Central memory CD8-positive, alpha-beta T cell (primary cell): ENCODE measurements around the gene FARP2.
A peak's percentile ranks its signal among the peaks of the same experiment; 100 is the strongest.

Experiments used
- ATAC-seq: fragments of 150-1000 bp; cut with Tn5 transposase; replicated peaks from 2 replicates; pipeline ENCODE4 v1.10.0; 2022; ENCODE audit warnings: mild to moderate bottlenecking, moderate FRiP score, moderate number of reproducible peaks; ENCODE audit not compliant: poor library complexity, severe bottlenecking; ENCODE audit errors: extremely low read depth
- DNase-seq, 2 donors: peaks; one replicate each; pipeline ENCODE4 v3.0.0; 2021; ENCODE audit warnings: low spot score in 2 of 2
- H3K27ac Mint-ChIP-seq: one replicate; pipeline ENCODE4 v1.8.0; 2022; ENCODE audit warnings: low read depth, mild to moderate bottlenecking, moderate library complexity, mixed read lengths
- H3K27me3 Mint-ChIP-seq: one replicate; pipeline ENCODE4 v1.8.0; 2022; ENCODE audit warnings: mixed read lengths
- H3K36me3 Mint-ChIP-seq: one replicate; pipeline ENCODE4 v1.8.0; 2022; ENCODE audit warnings: mild to moderate bottlenecking, moderate library complexity, mixed read lengths; ENCODE audit not compliant: insufficient read depth
- H3K4me1 Mint-ChIP-seq: one replicate; pipeline ENCODE4 v1.8.0; 2022; ENCODE audit warnings: mixed read lengths
- H3K4me3 Mint-ChIP-seq: one replicate; pipeline ENCODE4 v1.8.0; 2022; ENCODE audit warnings: mild to moderate bottlenecking, moderate library complexity, mixed read lengths
- H3K9me3 Mint-ChIP-seq: one replicate; pipeline ENCODE4 v1.8.0; 2022; ENCODE audit warnings: mixed read lengths

The FARP2 gene, protein sequence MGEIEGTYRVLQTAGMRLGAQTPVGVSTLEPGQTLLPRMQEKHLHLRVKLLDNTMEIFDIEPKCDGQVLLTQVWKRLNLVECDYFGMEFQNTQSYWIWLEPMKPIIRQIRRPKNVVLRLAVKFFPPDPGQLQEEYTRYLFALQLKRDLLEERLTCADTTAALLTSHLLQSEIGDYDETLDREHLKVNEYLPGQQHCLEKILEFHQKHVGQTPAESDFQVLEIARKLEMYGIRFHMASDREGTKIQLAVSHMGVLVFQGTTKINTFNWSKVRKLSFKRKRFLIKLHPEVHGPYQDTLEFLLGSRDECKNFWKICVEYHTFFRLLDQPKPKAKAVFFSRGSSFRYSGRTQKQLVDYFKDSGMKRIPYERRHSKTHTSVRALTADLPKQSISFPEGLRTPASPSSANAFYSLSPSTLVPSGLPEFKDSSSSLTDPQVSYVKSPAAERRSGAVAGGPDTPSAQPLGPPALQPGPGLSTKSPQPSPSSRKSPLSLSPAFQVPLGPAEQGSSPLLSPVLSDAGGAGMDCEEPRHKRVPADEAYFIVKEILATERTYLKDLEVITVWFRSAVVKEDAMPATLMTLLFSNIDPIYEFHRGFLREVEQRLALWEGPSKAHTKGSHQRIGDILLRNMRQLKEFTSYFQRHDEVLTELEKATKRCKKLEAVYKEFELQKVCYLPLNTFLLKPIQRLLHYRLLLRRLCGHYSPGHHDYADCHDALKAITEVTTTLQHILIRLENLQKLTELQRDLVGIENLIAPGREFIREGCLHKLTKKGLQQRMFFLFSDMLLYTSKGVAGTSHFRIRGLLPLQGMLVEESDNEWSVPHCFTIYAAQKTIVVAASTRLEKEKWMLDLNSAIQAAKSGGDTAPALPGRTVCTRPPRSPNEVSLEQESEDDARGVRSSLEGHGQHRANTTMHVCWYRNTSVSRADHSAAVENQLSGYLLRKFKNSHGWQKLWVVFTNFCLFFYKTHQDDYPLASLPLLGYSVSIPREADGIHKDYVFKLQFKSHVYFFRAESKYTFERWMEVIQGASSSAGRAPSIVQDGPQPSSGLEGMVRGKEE

DNA sequence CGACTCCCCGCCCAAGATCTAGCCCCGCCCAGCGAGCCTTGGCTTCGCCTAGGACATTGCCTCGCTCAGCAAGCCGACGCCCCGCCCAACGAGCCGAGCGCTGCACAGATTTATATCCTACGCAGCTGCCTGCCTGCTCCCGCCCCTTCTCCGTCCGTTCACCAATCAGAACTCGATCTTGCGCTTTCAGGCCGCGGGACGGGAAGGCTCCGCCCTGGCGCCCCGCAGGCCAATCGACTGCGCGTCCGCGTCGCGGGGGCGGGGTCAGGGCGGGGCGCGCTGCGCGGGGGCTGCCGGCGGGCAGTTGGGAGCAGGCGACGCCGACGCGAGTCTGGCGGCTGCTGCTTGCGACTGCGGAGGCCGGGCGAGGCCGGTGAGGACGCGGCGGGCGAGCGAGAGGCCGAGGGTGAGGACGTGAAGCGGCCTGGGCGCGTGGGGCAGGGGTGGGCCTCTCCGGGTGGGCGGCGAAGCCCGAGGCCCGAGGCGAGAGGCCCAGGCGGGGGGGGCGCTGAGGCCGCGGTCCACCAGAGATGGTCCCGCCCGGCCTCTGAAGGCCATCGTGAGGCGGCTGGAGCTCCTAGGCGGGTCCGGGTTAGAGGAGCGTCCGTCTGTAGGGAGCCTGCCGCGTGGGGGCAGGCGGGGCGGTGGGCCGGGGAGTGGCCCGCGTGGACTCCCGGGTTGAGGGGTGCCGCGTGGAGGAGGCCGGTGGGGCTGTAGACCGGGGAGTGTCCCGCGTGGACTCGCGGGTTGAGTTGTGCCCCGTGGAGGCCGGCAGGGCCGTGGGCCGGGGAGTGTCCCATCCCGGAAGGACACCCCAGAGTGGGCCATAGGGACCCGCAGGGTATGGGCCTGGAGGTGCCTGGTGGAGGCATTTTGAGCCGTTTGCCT, at the start of gene FARP2:
Gene FARP2 (plus strand): TSS at position 303 of the 888 bp plus-strand sequence. CDS start 16,823 bp downstream, outside the sequence.
- no peaks in the 10 kb centered on the region for H3K27me3 Mint-ChIP-seq
- peak within 1 kb of the TSS; percentile 7 for H3K27ac Mint-ChIP-seq
- H3K9me3 Mint-ChIP-seq: no peaks in the 10 kb centered on the region
- H3K4me3 Mint-ChIP-seq: peak within 1 kb of the TSS; percentile 66
- ATAC-seq (peak; percentile 93), DNase-seq (peak; percentile 87 to 96)
- H3K4me1 Mint-ChIP-seq: peaks cover 12% of the 10 kb centered on the region
- H3K36me3 Mint-ChIP-seq: peaks cover 15% of the 10 kb centered on the region

DNA sequence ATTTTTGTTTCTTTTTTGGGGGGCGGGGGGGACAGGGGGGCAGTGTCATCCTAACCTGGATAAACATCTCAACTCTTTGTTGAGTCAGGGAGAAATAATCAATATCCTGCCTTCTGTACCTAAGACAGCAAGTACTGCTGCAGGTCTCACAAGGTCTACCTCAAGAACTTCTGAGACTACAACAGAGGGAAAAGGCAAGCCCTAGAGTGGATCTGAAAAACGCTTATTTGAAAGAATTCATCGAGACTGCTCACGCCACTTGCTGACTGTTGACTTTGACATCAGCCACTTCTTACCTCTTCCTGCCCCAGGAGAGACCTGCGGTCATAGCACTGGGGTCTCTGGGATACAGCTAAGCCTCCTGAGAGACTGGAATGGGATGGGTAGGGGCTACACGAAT, 49.0 kb upstream of the FARP2 start:
- no peak overlapping the region for H3K4me3 Mint-ChIP-seq
- DNase-seq (no peak), ATAC-seq (no peak)
- peaks cover 64% of the 10 kb centered on the region for H3K4me1 Mint-ChIP-seq
- peaks cover 11% of the 10 kb centered on the region for H3K36me3 Mint-ChIP-seq
- no peaks in the 10 kb centered on the region for H3K9me3 Mint-ChIP-seq
- no peaks in the 10 kb centered on the region for H3K27me3 Mint-ChIP-seq
- H3K27ac Mint-ChIP-seq: no peak overlapping the region

DNA sequence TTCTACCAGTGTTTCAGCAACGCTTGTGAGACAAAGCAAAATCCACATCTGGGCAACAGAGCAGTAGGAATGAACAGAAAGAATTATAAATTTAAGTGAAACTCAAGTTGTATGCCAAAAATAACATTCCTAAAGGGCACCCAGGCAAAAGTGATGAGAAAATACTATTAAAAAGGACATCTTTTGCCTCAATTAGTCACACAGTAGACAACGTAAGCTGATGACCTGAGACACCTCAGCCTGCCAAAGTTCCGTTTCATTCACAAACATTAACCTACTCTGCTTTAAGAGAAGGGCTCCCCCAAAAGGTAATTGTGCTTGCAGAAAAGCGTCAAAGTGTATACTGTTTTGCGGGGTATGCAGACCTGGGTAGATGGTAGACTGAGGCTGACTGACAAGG, 47.8 kb upstream of the FARP2 start:
- H3K4me1 Mint-ChIP-seq: peaks cover 59% of the 10 kb centered on the region
- no peaks in the 10 kb centered on the region for H3K27me3 Mint-ChIP-seq
- H3K9me3 Mint-ChIP-seq: no peaks in the 10 kb centered on the region
- no peak overlapping the region for H3K4me3 Mint-ChIP-seq
- peaks cover 8% of the 10 kb centered on the region for H3K36me3 Mint-ChIP-seq
- DNase-seq (no peak), ATAC-seq (no peak)
- no peak overlapping the region for H3K27ac Mint-ChIP-seq

DNA sequence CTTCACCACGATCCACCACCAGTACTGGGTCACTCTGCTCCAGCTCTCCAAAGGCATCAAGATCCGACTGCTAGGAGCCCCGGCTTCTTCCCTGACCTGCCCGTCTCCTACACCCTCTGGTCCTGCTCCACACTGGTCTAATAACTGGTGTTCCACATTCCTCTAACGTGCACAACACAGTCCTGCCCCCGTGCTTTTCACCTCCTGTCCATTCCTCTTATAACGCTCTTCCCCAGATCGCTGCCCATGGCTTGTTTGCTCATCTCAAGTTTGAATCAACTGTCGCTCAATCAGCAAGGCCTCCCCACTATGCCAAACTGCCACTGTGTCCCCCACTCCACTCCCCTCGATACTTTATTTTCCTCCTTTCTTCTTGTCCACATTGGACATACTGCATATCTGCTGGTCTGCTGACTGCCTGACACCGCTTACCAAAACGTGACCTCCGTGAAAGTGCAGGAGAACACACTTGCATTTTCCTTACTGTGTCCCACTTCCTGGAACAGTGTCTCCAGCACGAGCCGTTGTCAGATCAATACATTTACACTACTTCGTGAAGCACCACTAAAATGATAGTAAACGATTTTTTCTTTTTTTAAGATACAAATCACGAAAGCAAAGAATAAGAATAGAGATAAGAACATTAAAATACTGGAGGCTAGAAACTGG, 47.1 kb upstream of the FARP2 start:
- DNase-seq (no peak), ATAC-seq (no peak)
- Mint-ChIP-seq H3K4me1 (peaks cover 61% of the 10 kb centered on the region), H3K27ac (peak overlapping the region; percentile 94), H3K27me3 (no peaks in the 10 kb centered on the region), H3K36me3 (peaks cover 10% of the 10 kb centered on the region), H3K4me3 (no peak overlapping the region), H3K9me3 (no peaks in the 10 kb centered on the region)

DNA sequence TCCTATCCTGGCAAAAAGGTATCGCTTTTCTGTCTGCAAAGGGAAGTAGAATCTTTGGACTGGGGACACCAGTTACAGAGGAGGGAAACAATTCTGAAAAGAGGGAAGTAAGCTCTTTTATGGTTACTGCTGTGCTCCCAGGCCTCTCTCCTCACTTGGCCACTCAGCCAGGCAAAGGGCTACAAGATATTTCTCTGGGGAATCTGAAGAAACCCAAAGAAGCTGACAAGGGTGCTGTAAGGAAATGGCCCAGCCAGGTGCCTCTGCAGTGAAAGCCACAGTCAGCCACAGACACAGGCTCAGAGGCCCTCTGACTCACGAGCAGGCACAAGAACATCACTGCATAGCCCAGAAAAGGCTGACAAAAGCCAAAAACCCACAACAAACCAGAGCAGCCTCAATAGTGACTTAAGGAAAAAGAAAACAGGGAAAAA, 46.4 kb upstream of the FARP2 start:
- H3K27ac Mint-ChIP-seq: peak overlapping the region; percentile 94
- peak; percentile 96 for ATAC-seq
- DNase-seq: peak; percentile 30 to 56
- H3K27me3 Mint-ChIP-seq: no peaks in the 10 kb centered on the region
- peak overlapping the region; percentile 23 for H3K4me3 Mint-ChIP-seq
- peaks cover 60% of the 10 kb centered on the region for H3K4me1 Mint-ChIP-seq
- peaks cover 12% of the 10 kb centered on the region for H3K36me3 Mint-ChIP-seq
- H3K9me3 Mint-ChIP-seq: no peaks in the 10 kb centered on the region

DNA sequence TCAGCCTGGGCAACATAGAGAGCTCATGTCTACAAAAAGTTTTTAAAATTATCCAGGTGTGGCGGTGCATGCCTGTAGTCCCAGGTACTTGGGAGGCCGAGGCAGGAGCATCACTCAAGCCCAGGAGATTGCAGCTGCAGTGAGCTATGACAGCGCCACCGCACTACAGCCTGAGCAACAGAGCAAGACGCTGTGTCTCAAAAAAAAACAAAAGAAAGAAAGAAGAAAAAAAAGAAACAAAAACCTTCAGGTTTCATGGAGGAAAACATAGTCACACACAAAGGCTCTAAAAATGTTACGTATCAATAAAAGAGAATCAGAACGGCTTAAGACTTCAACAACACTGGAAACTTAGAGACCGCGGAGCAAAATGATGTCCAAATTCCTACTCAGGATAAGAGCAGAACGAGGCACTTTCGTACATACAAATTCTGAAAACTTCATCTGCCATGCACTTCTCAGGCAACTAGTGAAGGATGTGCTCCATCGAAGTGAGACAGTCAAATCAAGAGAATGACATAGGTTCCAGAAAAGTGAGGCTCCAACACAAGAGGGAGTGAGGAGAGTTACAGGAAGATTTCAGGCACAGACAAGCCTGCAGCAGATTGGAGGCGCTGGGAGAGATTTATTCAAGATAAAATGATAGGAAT, 45.0 kb upstream of the FARP2 start:
- Mint-ChIP-seq H3K9me3 (no peaks in the 10 kb centered on the region), H3K27me3 (no peaks in the 10 kb centered on the region), H3K4me3 (no peak overlapping the region), H3K27ac (peak overlapping the region; percentile 94), H3K4me1 (peaks cover 55% of the 10 kb centered on the region), H3K36me3 (peaks cover 17% of the 10 kb centered on the region)
- no peak for DNase-seq
- no peak for ATAC-seq

DNA sequence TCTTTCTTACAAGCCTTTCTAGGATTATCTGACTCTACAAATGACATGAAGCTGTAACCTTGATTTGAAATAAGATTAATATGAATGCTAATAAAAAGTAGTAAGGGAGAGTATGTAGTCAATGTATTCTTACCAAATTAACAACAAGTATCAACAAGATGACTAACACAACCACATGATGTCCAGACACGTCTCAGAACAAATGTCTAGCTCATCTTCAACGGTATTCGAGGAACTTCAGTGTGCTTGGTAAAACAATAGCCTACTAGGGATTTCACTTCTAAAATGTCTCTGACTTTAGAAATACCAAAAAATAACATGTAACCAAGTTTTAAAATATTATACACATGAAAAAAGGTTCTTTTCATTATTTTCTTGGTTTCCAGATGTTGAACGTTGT, 44.0 kb upstream of the FARP2 start:
- no peak overlapping the region for H3K4me3 Mint-ChIP-seq
- H3K27me3 Mint-ChIP-seq: no peaks in the 10 kb centered on the region
- H3K27ac Mint-ChIP-seq: no peak overlapping the region
- no peak for ATAC-seq
- peaks cover 65% of the 10 kb centered on the region for H3K4me1 Mint-ChIP-seq
- DNase-seq: no peak
- H3K9me3 Mint-ChIP-seq: no peaks in the 10 kb centered on the region
- H3K36me3 Mint-ChIP-seq: peaks cover 20% of the 10 kb centered on the region

DNA sequence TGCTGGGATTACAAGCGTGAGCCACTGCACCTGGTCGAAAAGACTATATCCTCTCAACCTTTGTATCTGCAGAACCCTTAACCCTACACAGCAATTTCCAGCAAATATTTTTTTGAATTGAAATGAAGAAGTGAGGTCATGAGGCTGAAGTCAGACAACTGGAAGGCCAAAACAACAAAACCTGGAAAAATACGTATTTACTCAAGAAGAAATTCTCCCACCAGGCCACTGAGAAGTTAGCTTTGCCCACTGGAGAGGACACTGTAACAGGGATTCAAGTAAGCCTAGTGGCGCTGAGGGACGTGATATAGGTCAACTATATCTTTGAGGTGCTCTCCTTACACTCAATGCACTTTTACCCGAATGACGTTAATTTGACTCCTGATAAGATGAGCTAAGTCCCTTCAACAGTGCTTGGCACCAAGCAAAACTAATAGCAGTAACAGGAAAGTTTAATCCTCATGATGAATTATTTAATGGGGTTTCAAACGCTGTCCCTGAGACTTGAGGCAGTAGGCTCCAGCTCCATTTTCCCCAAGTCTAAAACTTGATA, 42.5 kb upstream of the FARP2 start:
- Mint-ChIP-seq H3K27me3 (no peaks in the 10 kb centered on the region), H3K36me3 (peaks cover 25% of the 10 kb centered on the region), H3K4me1 (peaks cover 80% of the 10 kb centered on the region), H3K4me3 (peak overlapping the region; percentile 99), H3K27ac (peak overlapping the region; percentile 98), H3K9me3 (no peaks in the 10 kb centered on the region)
- DNase-seq (no peak), ATAC-seq (no peak)

DNA sequence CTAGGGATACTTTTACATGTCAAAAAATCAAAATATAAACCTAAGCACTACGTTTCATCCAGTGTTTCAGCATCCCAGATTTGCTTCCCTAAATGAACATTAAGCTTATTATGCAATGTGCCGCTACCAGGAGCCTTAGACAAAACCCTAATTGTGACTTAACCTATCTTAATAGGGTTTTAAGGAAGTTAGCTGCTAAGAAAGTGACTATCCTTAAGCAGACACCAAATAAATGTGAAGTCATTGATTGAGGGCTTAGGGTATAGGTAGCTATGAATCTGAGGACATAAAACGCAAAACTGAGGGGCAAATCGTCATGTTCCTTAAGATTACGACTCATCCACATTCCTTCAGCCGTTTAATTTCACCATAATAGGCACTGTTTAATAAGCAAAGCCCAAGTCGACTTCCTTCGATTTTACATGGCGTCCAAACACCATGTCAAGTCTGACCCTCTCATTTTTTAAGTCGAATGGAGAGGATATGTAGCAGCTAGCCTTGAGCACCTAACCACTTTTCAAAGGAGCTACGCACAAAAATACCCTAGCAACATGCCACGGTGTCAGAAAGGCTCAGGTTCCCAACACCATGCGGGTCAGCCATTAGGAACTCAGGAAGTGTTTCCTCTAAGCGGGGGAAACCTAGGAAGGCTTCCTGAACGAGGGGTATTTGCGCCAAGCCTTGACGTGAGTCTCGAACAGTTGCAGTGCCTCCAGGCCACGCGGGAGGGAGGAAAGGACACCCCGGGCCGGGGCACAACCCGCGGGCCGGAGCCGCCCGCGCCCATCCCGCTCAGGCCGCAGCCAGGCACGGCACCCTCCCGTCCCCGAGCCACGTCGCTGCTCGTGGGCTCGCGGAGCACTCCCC, 41.6 kb upstream of the FARP2 start:
- H3K9me3 Mint-ChIP-seq: no peaks in the 10 kb centered on the region
- ATAC-seq: no peak
- no peak for DNase-seq
- H3K36me3 Mint-ChIP-seq: peaks cover 22% of the 10 kb centered on the region
- no peaks in the 10 kb centered on the region for H3K27me3 Mint-ChIP-seq
- H3K27ac Mint-ChIP-seq: peak overlapping the region; percentile 98
- H3K4me3 Mint-ChIP-seq: peak overlapping the region; percentile 99
- peaks cover 80% of the 10 kb centered on the region for H3K4me1 Mint-ChIP-seq

DNA sequence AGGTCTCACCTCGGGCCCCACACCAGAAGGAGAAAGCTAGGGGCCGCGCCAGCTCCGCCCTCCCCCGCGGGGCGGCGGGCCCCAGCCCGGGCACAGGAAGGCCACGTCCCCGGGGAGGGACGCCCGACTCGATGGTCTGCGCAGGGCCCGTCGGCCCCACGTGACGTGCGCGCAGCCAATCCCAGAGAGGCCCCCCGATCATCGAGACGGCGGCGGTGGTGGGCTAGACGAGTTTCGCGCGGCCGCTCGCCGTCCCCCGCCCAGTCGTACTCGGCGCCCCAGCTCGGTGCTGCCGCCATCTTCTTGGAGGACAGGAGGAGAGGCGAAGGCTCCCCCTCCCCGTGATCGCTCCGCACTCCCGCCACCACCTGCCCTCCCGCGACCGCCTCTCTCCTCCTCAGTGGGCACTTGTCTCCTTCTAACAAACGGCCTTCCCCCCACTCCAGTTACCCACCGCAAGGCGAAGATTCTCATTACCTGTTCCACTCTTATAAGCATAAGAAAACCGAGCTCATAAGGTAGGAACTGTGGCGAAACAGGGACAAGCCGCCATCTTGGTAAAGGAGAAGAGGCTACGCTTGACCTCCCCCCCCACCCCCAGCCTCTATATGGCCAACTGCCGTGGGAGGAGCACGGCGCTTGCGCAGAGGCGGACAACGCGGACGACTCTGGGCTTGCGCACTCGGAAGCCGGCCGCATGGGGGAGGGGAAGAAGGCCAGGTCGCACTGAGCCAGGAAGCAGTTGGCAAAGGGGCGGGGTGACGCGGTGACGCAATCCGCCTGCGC, 40.8 kb upstream of the FARP2 start, which contains the start of gene HDLBP:
Gene HDLBP (minus strand): TSS at position 580 of the 786 bp plus-strand sequence. CDS start 48,803 bp downstream, outside the sequence.
- H3K4me1 Mint-ChIP-seq: peaks cover 80% of the 10 kb centered on the region
- H3K9me3 Mint-ChIP-seq: no peaks in the 10 kb centered on the region
- H3K36me3 Mint-ChIP-seq: peaks cover 28% of the 10 kb centered on the region
- peak within 1 kb of the TSS; percentile 99 for H3K4me3 Mint-ChIP-seq
- no peaks in the 10 kb centered on the region for H3K27me3 Mint-ChIP-seq
- ATAC-seq (peak; percentile 74), DNase-seq (peak; percentile 100)
- H3K27ac Mint-ChIP-seq: peak within 1 kb of the TSS; percentile 98
